ENCODE measurements around the gene PSMG2. TPM values are rescaled to one million over a fixed set of nuclear protein-coding genes. Genes with fewer than 3 reads are reported as not detected.

PSMG2 gene
- total and polyA plus RNA-seq, 9 of the 15 experiments (the other 6 are each of a cell fraction or from before 2014, with no cell fraction given) = 59.9 to 271 (median 111) TPM

DNA sequence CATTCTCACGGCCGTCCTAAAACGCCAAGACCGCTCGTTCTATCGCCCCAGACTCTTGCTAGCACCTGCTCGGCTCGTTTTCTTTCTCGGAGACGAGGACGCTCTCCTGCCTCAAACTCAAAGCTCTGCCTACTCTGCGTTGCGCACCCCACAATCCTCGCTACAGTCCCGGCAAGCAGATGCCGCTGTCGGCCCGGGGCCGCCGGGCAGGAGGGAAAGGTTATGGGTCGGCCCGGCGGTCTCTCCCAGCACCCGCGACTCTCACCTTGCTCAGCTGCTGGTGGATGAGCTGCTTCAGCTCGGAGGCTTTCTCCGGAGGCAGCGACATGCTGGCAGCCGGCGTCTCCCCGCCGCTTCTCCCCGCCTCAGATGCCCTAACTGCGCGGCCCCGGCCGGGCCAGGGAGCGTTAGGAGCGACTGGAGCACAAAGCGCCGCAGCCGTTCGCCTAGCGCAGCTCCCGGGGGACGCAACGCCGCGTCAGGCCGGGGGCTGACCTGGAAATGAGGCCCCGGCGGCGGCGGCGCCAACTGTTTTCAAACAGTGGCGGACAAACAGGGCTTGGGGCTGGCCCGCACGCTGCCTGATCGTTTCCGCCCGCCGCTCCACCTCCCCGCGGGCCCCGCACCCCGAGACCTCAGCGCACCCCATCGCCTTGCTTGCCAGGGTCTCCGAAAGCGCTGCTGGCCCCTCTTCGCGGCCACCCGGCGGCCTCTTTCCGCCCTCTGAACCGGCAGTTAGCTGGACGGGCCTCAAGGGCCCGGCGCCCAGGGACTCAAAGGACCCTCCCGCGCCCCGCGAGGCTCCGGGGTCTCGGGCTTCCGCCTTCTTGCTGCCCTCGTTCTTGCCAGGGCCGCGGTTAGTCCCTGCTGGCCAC lies at the start of gene PSMG2, which contains the start of gene CEP76 (continued):
- TF ChIP-seq, protein P1, sequence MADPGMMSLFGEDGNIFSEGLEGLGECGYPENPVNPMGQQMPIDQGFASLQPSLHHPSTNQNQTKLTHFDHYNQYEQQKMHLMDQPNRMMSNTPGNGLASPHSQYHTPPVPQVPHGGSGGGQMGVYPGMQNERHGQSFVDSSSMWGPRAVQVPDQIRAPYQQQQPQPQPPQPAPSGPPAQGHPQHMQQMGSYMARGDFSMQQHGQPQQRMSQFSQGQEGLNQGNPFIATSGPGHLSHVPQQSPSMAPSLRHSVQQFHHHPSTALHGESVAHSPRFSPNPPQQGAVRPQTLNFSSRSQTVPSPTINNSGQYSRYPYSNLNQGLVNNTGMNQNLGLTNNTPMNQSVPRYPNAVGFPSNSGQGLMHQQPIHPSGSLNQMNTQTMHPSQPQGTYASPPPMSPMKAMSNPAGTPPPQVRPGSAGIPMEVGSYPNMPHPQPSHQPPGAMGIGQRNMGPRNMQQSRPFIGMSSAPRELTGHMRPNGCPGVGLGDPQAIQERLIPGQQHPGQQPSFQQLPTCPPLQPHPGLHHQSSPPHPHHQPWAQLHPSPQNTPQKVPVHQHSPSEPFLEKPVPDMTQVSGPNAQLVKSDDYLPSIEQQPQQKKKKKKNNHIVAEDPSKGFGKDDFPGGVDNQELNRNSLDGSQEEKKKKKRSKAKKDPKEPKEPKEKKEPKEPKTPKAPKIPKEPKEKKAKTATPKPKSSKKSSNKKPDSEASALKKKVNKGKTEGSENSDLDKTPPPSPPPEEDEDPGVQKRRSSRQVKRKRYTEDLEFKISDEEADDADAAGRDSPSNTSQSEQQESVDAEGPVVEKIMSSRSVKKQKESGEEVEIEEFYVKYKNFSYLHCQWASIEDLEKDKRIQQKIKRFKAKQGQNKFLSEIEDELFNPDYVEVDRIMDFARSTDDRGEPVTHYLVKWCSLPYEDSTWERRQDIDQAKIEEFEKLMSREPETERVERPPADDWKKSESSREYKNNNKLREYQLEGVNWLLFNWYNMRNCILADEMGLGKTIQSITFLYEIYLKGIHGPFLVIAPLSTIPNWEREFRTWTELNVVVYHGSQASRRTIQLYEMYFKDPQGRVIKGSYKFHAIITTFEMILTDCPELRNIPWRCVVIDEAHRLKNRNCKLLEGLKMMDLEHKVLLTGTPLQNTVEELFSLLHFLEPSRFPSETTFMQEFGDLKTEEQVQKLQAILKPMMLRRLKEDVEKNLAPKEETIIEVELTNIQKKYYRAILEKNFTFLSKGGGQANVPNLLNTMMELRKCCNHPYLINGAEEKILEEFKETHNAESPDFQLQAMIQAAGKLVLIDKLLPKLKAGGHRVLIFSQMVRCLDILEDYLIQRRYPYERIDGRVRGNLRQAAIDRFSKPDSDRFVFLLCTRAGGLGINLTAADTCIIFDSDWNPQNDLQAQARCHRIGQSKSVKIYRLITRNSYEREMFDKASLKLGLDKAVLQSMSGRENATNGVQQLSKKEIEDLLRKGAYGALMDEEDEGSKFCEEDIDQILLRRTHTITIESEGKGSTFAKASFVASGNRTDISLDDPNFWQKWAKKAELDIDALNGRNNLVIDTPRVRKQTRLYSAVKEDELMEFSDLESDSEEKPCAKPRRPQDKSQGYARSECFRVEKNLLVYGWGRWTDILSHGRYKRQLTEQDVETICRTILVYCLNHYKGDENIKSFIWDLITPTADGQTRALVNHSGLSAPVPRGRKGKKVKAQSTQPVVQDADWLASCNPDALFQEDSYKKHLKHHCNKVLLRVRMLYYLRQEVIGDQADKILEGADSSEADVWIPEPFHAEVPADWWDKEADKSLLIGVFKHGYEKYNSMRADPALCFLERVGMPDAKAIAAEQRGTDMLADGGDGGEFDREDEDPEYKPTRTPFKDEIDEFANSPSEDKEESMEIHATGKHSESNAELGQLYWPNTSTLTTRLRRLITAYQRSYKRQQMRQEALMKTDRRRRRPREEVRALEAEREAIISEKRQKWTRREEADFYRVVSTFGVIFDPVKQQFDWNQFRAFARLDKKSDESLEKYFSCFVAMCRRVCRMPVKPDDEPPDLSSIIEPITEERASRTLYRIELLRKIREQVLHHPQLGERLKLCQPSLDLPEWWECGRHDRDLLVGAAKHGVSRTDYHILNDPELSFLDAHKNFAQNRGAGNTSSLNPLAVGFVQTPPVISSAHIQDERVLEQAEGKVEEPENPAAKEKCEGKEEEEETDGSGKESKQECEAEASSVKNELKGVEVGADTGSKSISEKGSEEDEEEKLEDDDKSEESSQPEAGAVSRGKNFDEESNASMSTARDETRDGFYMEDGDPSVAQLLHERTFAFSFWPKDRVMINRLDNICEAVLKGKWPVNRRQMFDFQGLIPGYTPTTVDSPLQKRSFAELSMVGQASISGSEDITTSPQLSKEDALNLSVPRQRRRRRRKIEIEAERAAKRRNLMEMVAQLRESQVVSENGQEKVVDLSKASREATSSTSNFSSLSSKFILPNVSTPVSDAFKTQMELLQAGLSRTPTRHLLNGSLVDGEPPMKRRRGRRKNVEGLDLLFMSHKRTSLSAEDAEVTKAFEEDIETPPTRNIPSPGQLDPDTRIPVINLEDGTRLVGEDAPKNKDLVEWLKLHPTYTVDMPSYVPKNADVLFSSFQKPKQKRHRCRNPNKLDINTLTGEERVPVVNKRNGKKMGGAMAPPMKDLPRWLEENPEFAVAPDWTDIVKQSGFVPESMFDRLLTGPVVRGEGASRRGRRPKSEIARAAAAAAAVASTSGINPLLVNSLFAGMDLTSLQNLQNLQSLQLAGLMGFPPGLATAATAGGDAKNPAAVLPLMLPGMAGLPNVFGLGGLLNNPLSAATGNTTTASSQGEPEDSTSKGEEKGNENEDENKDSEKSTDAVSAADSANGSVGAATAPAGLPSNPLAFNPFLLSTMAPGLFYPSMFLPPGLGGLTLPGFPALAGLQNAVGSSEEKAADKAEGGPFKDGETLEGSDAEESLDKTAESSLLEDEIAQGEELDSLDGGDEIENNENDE (IDR thresholded peaks at IDR 0.05; ENCODE audit: low read depth, low read length) = no peak
- TF ChIP-seq CHD2 (IDR thresholded peaks at IDR 0.05; ENCODE audit: low read depth, low read length) = peak; percentile 85
- TF ChIP-seq NR2C1 (IDR thresholded peaks at IDR 0.05) = no peak
- TF ChIP-seq NR2C1 (tag; IDR thresholded peaks at IDR 0.05) = peak; percentile 69
- TF ChIP-seq RBM17 (IDR thresholded peaks at IDR 0.05; ENCODE audit: borderline replicate concordance, low read depth, low read length) = no peak
- no peak for TF ChIP-seq MTA3 (IDR thresholded peaks at IDR 0.05; ENCODE audit: borderline replicate concordance)
- peak; percentile 89 for TF ChIP-seq TAF1 (IDR thresholded peaks at IDR 0.05; ENCODE audit: control insufficient read depth, extremely low read depth, insufficient read depth, low read length, severe bottlenecking)
- TF ChIP-seq U2AF1 (optimal IDR thresholded peaks at IDR 0.05; ENCODE audit: low read depth, low read length) = peak; percentile 97
- TF ChIP-seq, protein P2, sequence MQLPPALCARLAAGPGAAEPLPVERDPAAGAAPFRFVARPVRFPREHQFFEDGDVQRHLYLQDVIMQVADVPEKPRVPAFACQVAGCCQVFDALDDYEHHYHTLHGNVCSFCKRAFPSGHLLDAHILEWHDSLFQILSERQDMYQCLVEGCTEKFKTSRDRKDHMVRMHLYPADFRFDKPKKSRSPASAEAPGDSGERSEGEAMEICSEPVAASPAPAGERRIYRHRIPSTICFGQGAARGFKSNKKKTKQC (CRISPR knock-in tag; IDR thresholded peaks at IDR 0.05) = peak; percentile 83
- TF ChIP-seq SAP30 (IDR thresholded peaks at IDR 0.05; ENCODE audit: borderline replicate concordance, insufficient read depth, low read depth, low read length, poor library complexity, severe bottlenecking) = peak; percentile 80
- peak; percentile 94 for TF ChIP-seq CXXC5 (CRISPR knock-in tag; IDR thresholded peaks at IDR 0.05)

Data from K562 (cell line).